Kidney (tissue), 14 donors: Measurements from ENCODE around the gene FANCC. TPM values are rescaled to one million over a fixed set of nuclear protein-coding genes. Genes with fewer than 3 reads are reported as not detected.

Experiments used
- DNase-seq, 5 donors: peaks; one replicate each; pipeline ENCODE4 v3.0.0-alpha.2; 2013 to 2020
- FAIRE-seq: peaks from 2 replicates; lab custom pipeline; 2012; peaks lifted over from hg19 to GRCh38; lab: Jason Lieb, UNC
- H3K27ac ChIP-seq, 2 donors: one replicate each; pipeline ENCODE4 v1.7.0; 2013; ENCODE audit warnings: low read depth in 2 of 2, low read length in 2 of 2, inconsistent platforms in 1 of 2
- H3K27me3 ChIP-seq: one replicate; pipeline ENCODE4 v1.7.1; 2013; ENCODE audit warnings: low read length, inconsistent platforms; ENCODE audit not compliant: control insufficient read depth, insufficient read depth
- H3K36me3 ChIP-seq, 3 donors: one replicate each; pipeline versions ENCODE4 v1.7.0 to v1.7.1; 2013; ENCODE audit warnings: low read length in 3 of 3, control low read depth in 1 of 3, inconsistent platforms in 1 of 3; ENCODE audit not compliant: insufficient read depth in 3 of 3, control insufficient read depth in 2 of 3
- H3K4me1 ChIP-seq, 3 donors: one replicate each; pipeline versions ENCODE4 v1.7.0 to v1.7.1; 2013; ENCODE audit warnings: low read length in 3 of 3, inconsistent platforms in 1 of 3, low read depth in 1 of 3; ENCODE audit not compliant: control insufficient read depth in 2 of 3, insufficient read depth in 2 of 3
- H3K4me3 ChIP-seq, 3 donors: one replicate each; pipeline versions ENCODE4 v1.7.0 to v1.8.1; 2013; ENCODE audit warnings: low read length in 3 of 3, control low read depth in 1 of 3, inconsistent platforms in 1 of 3
- H3K9ac ChIP-seq, 3 donors: one replicate each; pipeline versions ENCODE4 v1.7.0 to v1.7.1; 2013; ENCODE audit warnings: low read length in 3 of 3, control low read depth in 1 of 3, inconsistent platforms in 1 of 3
- H3K9me3 ChIP-seq, 3 donors: one replicate each; pipeline versions ENCODE4 v1.7.0 to v1.7.1; 2013; ENCODE audit warnings: low read length in 3 of 3, control low read depth in 1 of 3, inconsistent platforms in 1 of 3; ENCODE audit not compliant: control insufficient read depth in 2 of 3, insufficient read depth in 1 of 3
- CTCF ChIP-seq: IDR thresholded peaks from 3 replicates; pipeline ENCODE4 v1.5.1; 2012; ENCODE audit warnings: mild to moderate bottlenecking, moderate library complexity, borderline replicate concordance; ENCODE audit not compliant: insufficient read depth; ENCODE audit errors: extremely low read depth
- intact Hi-C: fragments of 100-400 bp; cut with DNase I; formaldehyde crosslinking; loops from one replicate; pipeline ENCODE4 v1.11.1; 2022
- polyA plus RNA-seq: library from polyadenylated mRNA; stranded (reverse); fragments of 350-450 nt; fragmentation: Illumina TruSeq; extraction: RNeasy Lipid Tissue Mini Kit (QIAGEN cat#74804); gene quantifications from one replicate; pipeline ENCODE4 v1.2.3, GENCODE V29; 2014; ENCODE audit warnings: low read depth, low replicate concordance; ENCODE audit not compliant: insufficient read depth
- total RNA-seq: library from RNA; stranded (reverse); fragmentation: NEBNext Ultra II Directional; extraction: Animal tissue kit (Norgen Biotek cat#: 25700); gene quantifications from one replicate; pipeline ENCODE4 v1.2.1, GENCODE V29; 2021
- donor health status: control.
- donor health status: control.
- donor health status: control.
- donor health status: control.
- donor health status: control.
- donor health status: DM: yes; HTN: yes; CAD: no.
- donor health status: Normal renal cell carcinoma (clear cell type).

The FANCC gene
- total and polyA plus RNA-seq, 2 donors from 2014 or later: 7.5 to 10.8 TPM

- no peak overlapping the region for H3K27ac ChIP-seq
- no peak overlapping the region for H3K4me3 ChIP-seq
- H3K9me3 ChIP-seq: no peaks in the 10 kb centered on the region
- no peak for FAIRE-seq
- H3K9ac ChIP-seq: no peak overlapping the region
- no peak for DNase-seq
- no peaks in the 10 kb centered on the region for H3K36me3 ChIP-seq
- TF ChIP-seq CTCF: no peak
- H3K4me1 ChIP-seq: no peaks in the 10 kb centered on the region
- H3K27me3 ChIP-seq: no peaks in the 10 kb centered on the region
- intact Hi-C loops: no loop called here
Measured at GRCh38 chr9:95365766-95366165, 48.3 kb upstream of the FANCC start.

- TF ChIP-seq CTCF: no peak
- FAIRE-seq (no peak), DNase-seq (peak in 3 of 5 donors; percentile 56 to 79 (median 56))
- H3K27me3 ChIP-seq: no peaks in the 10 kb centered on the region
- H3K9ac ChIP-seq: no peak overlapping the region
- no peaks in the 10 kb centered on the region for H3K9me3 ChIP-seq
- intact Hi-C loops: no loop called here
- peak overlapping the region in 1 of 3 donors; percentile 0 for H3K4me3 ChIP-seq
- no peaks in the 10 kb centered on the region for H3K4me1 ChIP-seq
- no peaks in the 10 kb centered on the region for H3K36me3 ChIP-seq
- H3K27ac ChIP-seq: no peak overlapping the region
Measured at GRCh38 chr9:95363051-95363841, 45.7 kb upstream of the FANCC start.

GRCh38 chr9:95360866-95361265, 43.4 kb upstream of the FANCC start:
- Histone ChIP-seq H3K27me3 (no peaks in the 10 kb centered on the region), H3K27ac (no peak overlapping the region), H3K36me3 (no peaks in the 10 kb centered on the region), H3K9me3 (no peaks in the 10 kb centered on the region), H3K4me1 (no peaks in the 10 kb centered on the region), H3K9ac (no peak overlapping the region), H3K4me3 (no peak overlapping the region)
- FAIRE-seq (no peak), DNase-seq (no peak)
- TF ChIP-seq CTCF: no peak
- intact Hi-C loops: no loop called here
